Measurements from ENCODE around the gene DISP2. TPM values are rescaled to one million over a fixed set of nuclear protein-coding genes. Genes with fewer than 3 reads are reported as not detected.

The DISP2 gene
- total RNA-seq, 1 donor: 0.36 TPM

- DNase-seq (ENCODE audit: insufficient read length, low spot score, missing footprints): no peak
- Histone ChIP-seq H3K27me3 (ENCODE audit: insufficient read depth, low read length) (no peaks in the 10 kb centered on the region), H3K4me2 (ENCODE audit: insufficient read depth, low read length) (peak overlapping the region; percentile 66), H3K27ac (ENCODE audit: low read depth, low read length) (peak overlapping the region; percentile 43), H3K9me3 (ENCODE audit: low read depth, low read length) (no peaks in the 10 kb centered on the region), H3K4me1 (ENCODE audit: insufficient read depth, low read length) (peaks cover 20% of the 10 kb centered on the region), H3K79me2 (ENCODE audit: insufficient read depth, low read length) (peaks cover 16% of the 10 kb centered on the region), H3K36me3 (ENCODE audit: insufficient read depth, low read length) (no peaks in the 10 kb centered on the region), H2AFZ (ENCODE audit: low read length) (no peak overlapping the region), H3K4me3 (ENCODE audit: insufficient read depth, low read length) (no peak overlapping the region), H4K20me1 (ENCODE audit: insufficient read depth, low read length) (no peaks in the 10 kb centered on the region)
- TF ChIP-seq CTCF (IDR thresholded peaks at IDR 0.05; ENCODE audit: extremely low read depth, low read depth, low read length): no peak
Measured at GRCh38 chr15:40379374-40379773, 21.4 kb downstream of the DISP2 start.

GRCh38 chr15:40379853-40380252 lies 21.8 kb downstream of the DISP2 start:
- H3K9me3 ChIP-seq (ENCODE audit: low read depth, low read length): no peaks in the 10 kb centered on the region
- no peaks in the 10 kb centered on the region for H3K36me3 ChIP-seq (ENCODE audit: insufficient read depth, low read length)
- no peak for TF ChIP-seq CTCF (IDR thresholded peaks at IDR 0.05; ENCODE audit: extremely low read depth, low read depth, low read length)
- no peak overlapping the region for H3K4me3 ChIP-seq (ENCODE audit: insufficient read depth, low read length)
- H4K20me1 ChIP-seq (ENCODE audit: insufficient read depth, low read length): no peaks in the 10 kb centered on the region
- H3K27me3 ChIP-seq (ENCODE audit: insufficient read depth, low read length): no peaks in the 10 kb centered on the region
- H2AFZ ChIP-seq (ENCODE audit: low read length): peak overlapping the region; percentile 27
- peaks cover 21% of the 10 kb centered on the region for H3K79me2 ChIP-seq (ENCODE audit: insufficient read depth, low read length)
- DNase-seq (ENCODE audit: insufficient read length, low spot score, missing footprints): peak; percentile 98
- peak overlapping the region; percentile 71 for H3K27ac ChIP-seq (ENCODE audit: low read depth, low read length)
- peaks cover 25% of the 10 kb centered on the region for H3K4me1 ChIP-seq (ENCODE audit: insufficient read depth, low read length)
- H3K4me2 ChIP-seq (ENCODE audit: insufficient read depth, low read length): peak overlapping the region; percentile 66

GRCh38 chr15:40380636-40381035 lies 22.6 kb downstream of the DISP2 start:
- peaks cover 7% of the 10 kb centered on the region for H3K36me3 ChIP-seq (ENCODE audit: insufficient read depth, low read length)
- peaks cover 25% of the 10 kb centered on the region for H3K4me1 ChIP-seq (ENCODE audit: insufficient read depth, low read length)
- no peaks in the 10 kb centered on the region for H4K20me1 ChIP-seq (ENCODE audit: insufficient read depth, low read length)
- H3K27me3 ChIP-seq (ENCODE audit: insufficient read depth, low read length): no peaks in the 10 kb centered on the region
- no peak overlapping the region for H3K4me2 ChIP-seq (ENCODE audit: insufficient read depth, low read length)
- TF ChIP-seq CTCF (IDR thresholded peaks at IDR 0.05; ENCODE audit: extremely low read depth, low read depth, low read length): no peak
- no peak overlapping the region for H2AFZ ChIP-seq (ENCODE audit: low read length)
- no peak for DNase-seq (ENCODE audit: insufficient read length, low spot score, missing footprints)
- H3K27ac ChIP-seq (ENCODE audit: low read depth, low read length): peak overlapping the region; percentile 71
- H3K4me3 ChIP-seq (ENCODE audit: insufficient read depth, low read length): no peak overlapping the region
- H3K9me3 ChIP-seq (ENCODE audit: low read depth, low read length): no peaks in the 10 kb centered on the region
- H3K79me2 ChIP-seq (ENCODE audit: insufficient read depth, low read length): peaks cover 28% of the 10 kb centered on the region

GRCh38 chr15:40381818-40382529 lies 24.0 kb downstream of the DISP2 start:
- H3K9me3 ChIP-seq (ENCODE audit: low read depth, low read length): no peaks in the 10 kb centered on the region
- peaks cover 25% of the 10 kb centered on the region for H3K4me1 ChIP-seq (ENCODE audit: insufficient read depth, low read length)
- H3K27me3 ChIP-seq (ENCODE audit: insufficient read depth, low read length): no peaks in the 10 kb centered on the region
- TF ChIP-seq CTCF (IDR thresholded peaks at IDR 0.05; ENCODE audit: extremely low read depth, low read depth, low read length): no peak
- DNase-seq (ENCODE audit: insufficient read length, low spot score, missing footprints): no peak
- peaks cover 34% of the 10 kb centered on the region for H3K79me2 ChIP-seq (ENCODE audit: insufficient read depth, low read length)
- H3K4me3 ChIP-seq (ENCODE audit: insufficient read depth, low read length): no peak overlapping the region
- H3K36me3 ChIP-seq (ENCODE audit: insufficient read depth, low read length): peaks cover 20% of the 10 kb centered on the region
- no peak overlapping the region for H3K4me2 ChIP-seq (ENCODE audit: insufficient read depth, low read length)
- H2AFZ ChIP-seq (ENCODE audit: low read length): peak overlapping the region; percentile 98
- peak overlapping the region; percentile 63 for H3K27ac ChIP-seq (ENCODE audit: low read depth, low read length)
- no peaks in the 10 kb centered on the region for H4K20me1 ChIP-seq (ENCODE audit: insufficient read depth, low read length)
